H1 (cell line): Measurements from ENCODE around the gene FAM184B. TPM values are rescaled to one million over a fixed set of nuclear protein-coding genes. Genes with fewer than 3 reads are reported as not detected.

ENCODE experiments used
- CTCF ChIA-PET: fragments of 300-600 bp; sonication (Branson Sonifier 250); formaldehyde crosslinking; loops from one replicate; lab custom pipeline; 2021; ENCODE audit not compliant: partially characterized antibody; lab: Charles Lee
- POLR2A ChIA-PET: fragments of 300-600 bp; sonication (Branson Sonifier 250); formaldehyde crosslinking; loops from one replicate; lab custom pipeline; 2021; ENCODE audit warnings: inconsistent platforms; ENCODE audit not compliant: partially characterized antibody; lab: Charles Lee
- DNase-seq, 2 experiments: peaks; one replicate each; pipeline versions ENCODE4 v3.0.0 to v3.0.0-alpha.2; 2010 to 2022; ENCODE audit warnings: low spot score in 2 of 2, low read depth in 1 of 2, mixed read lengths in 1 of 2
- FAIRE-seq: peaks from 2 replicates; lab custom pipeline; 2011; peaks lifted over from hg19 to GRCh38; lab: Jason Lieb, UNC
- H2AFZ ChIP-seq: 2 replicates; pipeline ENCODE4 v1.8.1; 2012; ENCODE audit warnings: low read length, inconsistent platforms
- H2AK5ac ChIP-seq: 2 replicates; pipeline ENCODE4 v1.6.1; 2013; ENCODE audit warnings: low read depth, low read length
- H2BK120ac ChIP-seq: replicated peaks from 2 replicates; pipeline ENCODE3; 2013; ENCODE audit warnings: low read depth, low read length, inconsistent platforms
- H2BK12ac ChIP-seq: 2 replicates; pipeline ENCODE4 v1.6.1; 2013; ENCODE audit warnings: low read depth, low read length
- H2BK15ac ChIP-seq: 2 replicates; pipeline ENCODE4 v1.6.1; 2013; ENCODE audit warnings: low read length
- H2BK20ac ChIP-seq: 2 replicates; pipeline ENCODE4 v1.6.1; 2013; ENCODE audit warnings: low read length
- H2BK5ac ChIP-seq: 2 replicates; pipeline ENCODE4 v1.6.1; 2013; ENCODE audit warnings: low read depth, low read length
- H3K14ac ChIP-seq: 2 replicates; pipeline ENCODE4 v1.6.1; 2013; ENCODE audit warnings: inconsistent platforms; ENCODE audit not compliant: insufficient read length
- H3K18ac ChIP-seq: 2 replicates; pipeline ENCODE4 v1.6.1; 2013; ENCODE audit warnings: low read length; ENCODE audit errors: extremely low read depth
- H3K23ac ChIP-seq: 2 replicates; pipeline ENCODE4 v1.6.1; 2013; ENCODE audit warnings: inconsistent platforms; ENCODE audit not compliant: insufficient read length
- H3K23me2 ChIP-seq: 2 replicates; pipeline ENCODE4 v1.6.1; 2013; ENCODE audit warnings: low read depth, low read length
- H3K27ac ChIP-seq: 2 replicates; pipeline ENCODE4 v1.6.1; 2011; ENCODE audit warnings: low read depth, low read length, inconsistent platforms
- H3K27me3 ChIP-seq, 4 experiments: replicated peaks in 1 of 4; 1 replicate in 1 of 4; 2 replicates in 3 of 4; pipeline versions ENCODE4 v1.6.1 to v1.8.1; 2011 to 2013; ENCODE audit warnings: low read length in 3 of 4, mild to moderate bottlenecking in 3 of 4, inconsistent platforms in 2 of 4, mixed read lengths in 2 of 4, moderate library complexity in 1 of 4; ENCODE audit not compliant: control insufficient read depth in 3 of 4, insufficient read depth in 3 of 4; ENCODE audit errors: extremely low read depth in 1 of 4
- H3K36me3 ChIP-seq, 4 experiments: 2 replicates each; pipeline versions ENCODE4 v1.6.1 to v1.8.1; 2011 to 2013; ENCODE audit warnings: mild to moderate bottlenecking in 4 of 4, low read length in 3 of 4, moderate library complexity in 2 of 4, control low read depth in 1 of 4, inconsistent platforms in 1 of 4; ENCODE audit not compliant: insufficient read depth in 4 of 4, control insufficient read depth in 2 of 4
- H3K4ac ChIP-seq: replicated peaks from 2 replicates; pipeline ENCODE3; 2013; ENCODE audit warnings: low read length, low read depth, mixed read lengths, inconsistent platforms; ENCODE audit not compliant: insufficient read length
- H3K4me1 ChIP-seq, 4 experiments: replicated peaks in 1 of 4; 1 replicate in 1 of 4; 2 replicates in 3 of 4; pipeline versions ENCODE4 v1.6.1 to v1.8.1; 2011 to 2013; ENCODE audit warnings: low read length in 3 of 4, inconsistent platforms in 2 of 4, mixed read lengths in 1 of 4; ENCODE audit not compliant: insufficient read depth in 4 of 4, control insufficient read depth in 3 of 4
- H3K4me2 ChIP-seq, 2 experiments: 2 replicates each; pipeline versions ENCODE4 v1.6.1 to v1.8.1; 2011 to 2013; ENCODE audit warnings: low read depth in 2 of 2, low read length in 2 of 2, control low read depth in 1 of 2, inconsistent platforms in 1 of 2, mild to moderate bottlenecking in 1 of 2; ENCODE audit not compliant: insufficient read depth in 1 of 2
- H3K4me3 ChIP-seq, 4 experiments: fragments of 200-600, 300-600 bp in 1 of 4; sonication (generic), shearing (Covaris generic), sonication (Bioruptor Twin) in 1 of 4; 2 replicates each; pipeline versions ENCODE4 v1.5.1 to v1.8.1; 2011 to 2016; ENCODE audit warnings: low read length in 4 of 4, low read depth in 3 of 4, control low read depth in 2 of 4, inconsistent platforms in 2 of 4, mild to moderate bottlenecking in 2 of 4, mixed read lengths in 1 of 4, moderate library complexity in 1 of 4; ENCODE audit not compliant: insufficient read depth in 2 of 4; ENCODE audit errors: extremely low read depth in 1 of 4
- H3K56ac ChIP-seq: replicated peaks from 2 replicates; pipeline ENCODE3; 2013; ENCODE audit warnings: low read depth, mild to moderate bottlenecking, mixed read lengths, low read length, inconsistent platforms; ENCODE audit not compliant: insufficient read length
- H3K79me1 ChIP-seq: 2 replicates; pipeline ENCODE4 v1.6.1; 2013; ENCODE audit warnings: low read depth, low read length, control low read depth
- H3K79me2 ChIP-seq, 2 experiments: 2 replicates each; pipeline versions ENCODE4 v1.6.1 to v1.8.1; 2012 to 2013; ENCODE audit warnings: low read length in 2 of 2, mild to moderate bottlenecking in 2 of 2, inconsistent platforms in 1 of 2; ENCODE audit not compliant: insufficient read depth in 2 of 2, control insufficient read depth in 1 of 2
- H3K9ac ChIP-seq, 4 experiments: replicated peaks in 1 of 4; 1 replicate in 1 of 4; 2 replicates in 3 of 4; pipeline versions ENCODE4 v1.6.1 to v1.8.1; 2011 to 2013; ENCODE audit warnings: low read depth in 3 of 4, low read length in 3 of 4, control low read depth in 2 of 4, mild to moderate bottlenecking in 2 of 4, moderate library complexity in 2 of 4, inconsistent platforms in 1 of 4; ENCODE audit errors: extremely low read depth in 1 of 4
- H3K9me3 ChIP-seq, 2 experiments: 2 replicates each; pipeline versions ENCODE4 v1.6.1 to v1.8.1; 2012 to 2013; ENCODE audit warnings: mild to moderate bottlenecking in 2 of 2, moderate library complexity in 2 of 2, control low read depth in 1 of 2, inconsistent platforms in 1 of 2, low read depth in 1 of 2, low read length in 1 of 2, mixed read lengths in 1 of 2; ENCODE audit not compliant: insufficient read depth in 2 of 2
- H4K20me1 ChIP-seq, 2 experiments: replicated peaks in 1 of 2; 2 replicates each; pipeline versions ENCODE3 to v1.8.1; 2011 to 2013; ENCODE audit warnings: inconsistent platforms in 2 of 2, low read length in 2 of 2, mild to moderate bottlenecking in 1 of 2; ENCODE audit not compliant: insufficient read depth in 2 of 2, control insufficient read depth in 1 of 2
- H4K5ac ChIP-seq: 2 replicates; pipeline ENCODE4 v1.6.1; 2013; ENCODE audit warnings: low read length, low read depth, mixed read lengths, inconsistent platforms; ENCODE audit not compliant: insufficient read length
- H4K8ac ChIP-seq: 2 replicates; pipeline ENCODE4 v1.8.0; 2013; ENCODE audit warnings: mild to moderate bottlenecking, moderate library complexity, low read length, inconsistent platforms; ENCODE audit not compliant: insufficient read depth; ENCODE audit errors: extremely low read depth
- H4K91ac ChIP-seq: replicated peaks from 2 replicates; pipeline ENCODE3; 2013; ENCODE audit warnings: low read length, mixed read lengths, inconsistent platforms; ENCODE audit not compliant: insufficient read length
- BRCA1 ChIP-seq: IDR thresholded peaks from 2 replicates; pipeline ENCODE4 v1.6.1; 2012; ENCODE audit warnings: low read depth, low read length, improper control_type of control experiment
- NRF1 ChIP-seq: IDR thresholded peaks from 2 replicates; pipeline ENCODE4 v1.6.1; 2011; ENCODE audit warnings: mild to moderate bottlenecking, low read depth, low read length, improper control_type of control experiment
- SP1 ChIP-seq: IDR thresholded peaks from 2 replicates; pipeline ENCODE4 v1.6.1; 2011; ENCODE audit warnings: low read depth, low read length
- WGBS, 2 experiments: shearing (Covaris generic) in 1 of 2; methylation state at CpG; one replicate each; pipeline versions ENCODE4 v1.1.6 to v1.1.7; 2013 to 2015; ENCODE audit warnings: low lambda C conversion rate in 2 of 2, mixed read lengths in 2 of 2, inconsistent platforms in 1 of 2, low coverage in 1 of 2, missing lambda C conversion rate in 1 of 2; ENCODE audit not compliant: insufficient replicate concordance in 2 of 2, insufficient coverage in 1 of 2, insufficient read length in 1 of 2; ENCODE audit errors: extremely low coverage in 1 of 2, missing lambda C conversion rate in 1 of 2; 5-methylcytosine and 5-hydroxymethylcytosine counted together
- polyA plus RNA-seq, 7 experiments: library from polyadenylated mRNA; depleted of rRNA in 3 of 7; stranded (reverse) in 5 of 7; unstranded in 2 of 7; fragments of >200 nt in 5 of 7; fragments of 200-250 nt in 2 of 7; gene quantifications; 1 replicate in 5 of 7; 2 replicates in 1 of 7; 4 replicates in 1 of 7; pipeline versions ENCODE4 v1.2.1 to v1.2.3, GENCODE V29; 2011 to 2013; ENCODE audit warnings: missing spikeins in 2 of 7, mixed read lengths in 2 of 7
- total RNA-seq: library from RNA; stranded (reverse); fragmentation: NEBNext Ultra II Directional; extraction: Animal tissue kit (Norgen Biotek cat#: 25700); gene quantifications from 2 replicates; pipeline ENCODE4 v1.2.1, GENCODE V29; 2021

Gene FAM184B
- total and polyA plus RNA-seq, 2 of the 8 experiments (the other 6 are each of a cell fraction or from before 2014, with no cell fraction given) = 0.05 to 0.39 TPM

DNA sequence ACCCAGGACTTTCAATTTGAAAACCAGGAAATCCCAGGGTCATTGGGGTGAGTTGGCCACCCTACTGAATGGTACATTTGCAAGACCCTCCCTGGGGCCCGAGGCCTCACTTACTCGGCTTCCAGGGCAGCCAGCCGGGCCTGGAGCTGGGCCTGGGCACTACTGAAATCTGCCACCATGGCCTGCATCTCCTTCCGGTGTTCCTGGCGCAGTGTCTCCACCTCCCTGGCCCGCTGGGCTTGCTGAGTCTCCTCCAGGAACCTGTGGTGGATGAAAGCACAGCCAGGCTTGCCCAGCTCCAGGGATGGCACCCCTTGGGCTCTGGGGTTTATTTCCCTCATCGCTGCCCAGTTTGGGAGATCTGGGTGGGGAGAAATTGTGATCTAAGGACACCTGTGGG, 142.3 kb downstream of the FAM184B start:
- Histone ChIP-seq H3K27ac (no peak overlapping the region), H3K36me3 (peaks cover 0 to 10% (median 5%) of the 10 kb centered on the region in 4 experiments; a peak in 3 of 8 replicates), H3K27me3 (no peaks in the 10 kb centered on the region; a peak in 1 of 7 replicates), H3K4me2 (no peak overlapping the region), H3K23me2 (no peaks in the 10 kb centered on the region), H4K5ac (no peak overlapping the region), H3K4me1 (0 out of 7 replicates have a peak, but pooled peaks cover 0 to 3% (median 0%) of the 10 kb centered on the region in 4 experiments), H2BK12ac (no peak overlapping the region), H4K20me1 (peaks cover 0 to 9% of the 10 kb centered on the region in 2 experiments), H3K23ac (no peak overlapping the region), H2BK120ac (no peak overlapping the region), H2BK20ac (no peak overlapping the region), H3K79me2 (no peaks in the 10 kb centered on the region), H2BK15ac (no peak overlapping the region), H2AK5ac (no peak overlapping the region), H3K56ac (no peak overlapping the region), H3K14ac (no peak overlapping the region), H2BK5ac (no peak overlapping the region), H3K4ac (no peak overlapping the region), H2AFZ (no peak overlapping the region), H3K79me1 (no peaks in the 10 kb centered on the region; the same call in 1 of the 2 replicates), H4K8ac (peak overlapping the region; percentile 51; the same call in 1 of the 2 replicates), H4K91ac (no peak overlapping the region), H3K4me3 (no peak overlapping the region), H3K9ac (no peak overlapping the region), H3K9me3 (peaks cover 0 to 9% of the 10 kb centered on the region in 2 experiments; a peak in 3 of 4 replicates), H3K18ac (no peak overlapping the region)
- DNase-seq (no peak), FAIRE-seq (no peak)
- CTCF ChIA-PET = interaction anchor here (1.0 to 1.1 kb wide), 2 partner anchors 35 to 90 kb away, joined by 3 to 4 read pairs; no protein-coding TSS in a partner anchor
- POLR2A ChIA-PET = interaction anchor here (0.6 to 1.5 kb wide), 3 partner anchors 18 to 176 kb away, joined by 3 to 4 read pairs (median 3); no protein-coding TSS in a partner anchor
- 76% methylated on average over 7 of the region's 7 CpGs; no CpG with 5 or more reads in 1 of the 2 experiments for WGBS, 2 experiments
- TF ChIP-seq SP1 (no peak), NRF1 (no peak), BRCA1 (no peak)
